Activated CD4-positive, alpha-beta T cell treated with anti-CD3 and anti-CD28 coated beads, Interleukin-10, Interleukin-2, amounts not matched to agents 100 ng/mL and 50 ng/mL, durations not matched to agents 16 hours and 8 hours (primary cell): ENCODE results near the gene GDAP1L1.
"Not testable (repeated sequence)": the region's sequence is repeated elsewhere in the genome, so short reads cannot be mapped to it uniquely, and the experiment has no call there.

ENCODE experiments used
- DNase-seq: peaks from one replicate; pipeline ENCODE4 v3.0.0-alpha.2; 2020

The GDAP1L1 gene

GRCh38 chr20:44256961-44257360 lies 9.9 kb downstream of the GDAP1L1 start:
- DNase-seq: no peak

GRCh38 chr20:44258226-44258890 lies 11.2 kb downstream of the GDAP1L1 start:
- DNase-seq: no peak

- DNase-seq: no peak
These were observed 17.2 kb downstream of the GDAP1L1 start for GRCh38 chr20:44264287-44264686.

GRCh38 chr20:44268802-44269201 lies 21.7 kb downstream of the GDAP1L1 start:
- no peak for DNase-seq

GRCh38 chr20:44271915-44272663 lies 25.0 kb downstream of the GDAP1L1 start:
- DNase-seq: no peak

GRCh38 chr20:44273231-44274215 lies 26.4 kb downstream of the GDAP1L1 start:
- DNase-seq: no peak

- no peak for DNase-seq
These were observed 27.4 kb downstream of the GDAP1L1 start for GRCh38 chr20:44274303-44275017.

GRCh38 chr20:44279228-44279627 lies 32.1 kb downstream of the GDAP1L1 start:
- DNase-seq: no peak

- DNase-seq: no peak
These were observed 33.3 kb downstream of the GDAP1L1 start for GRCh38 chr20:44280387-44280786.

- DNase-seq: no peak
These were observed 35.1 kb downstream of the GDAP1L1 start for GRCh38 chr20:44282192-44282591.

- DNase-seq: no peak
These were observed 36.9 kb downstream of the GDAP1L1 start for GRCh38 chr20:44284032-44284431.

GRCh38 chr20:44287272-44288097 lies 40.4 kb downstream of the GDAP1L1 start:
- no peak for DNase-seq

- DNase-seq: no peak
These were observed 41.1 kb downstream of the GDAP1L1 start for GRCh38 chr20:44288252-44288651.

- DNase-seq: no peak
These were observed 44.6 kb downstream of the GDAP1L1 start for GRCh38 chr20:44291754-44292153.

- no peak for DNase-seq
These were observed 48.9 kb downstream of the GDAP1L1 start for GRCh38 chr20:44296011-44296410.

GRCh38 chr20:44297721-44298120 lies 50.6 kb downstream of the GDAP1L1 start:
- no peak for DNase-seq

- DNase-seq: not testable (repeated sequence)
These were observed 52.0 kb downstream of the GDAP1L1 start for GRCh38 chr20:44299011-44299535.

- no peak for DNase-seq
These were observed 54.2 kb downstream of the GDAP1L1 start for GRCh38 chr20:44301285-44301684.

GRCh38 chr20:44302026-44302669 lies 55.0 kb downstream of the GDAP1L1 start:
- no peak for DNase-seq

GRCh38 chr20:44302736-44303135 lies 55.6 kb downstream of the GDAP1L1 start:
- no peak for DNase-seq

- DNase-seq: no peak
These were observed 57.3 kb downstream of the GDAP1L1 start for GRCh38 chr20:44304383-44304782.
